GM19035 (cell line): ENCODE data around the gene MMP24.
"Not testable (repeated sequence)": the region's sequence is repeated elsewhere in the genome, so short reads cannot be mapped to it uniquely, and the experiment has no call there.

ENCODE experiments used
- ATAC-seq: cut with Tn5 transposase; IDR thresholded peaks from one replicate; pipeline ENCODE4 v1.9.1; 2021; ENCODE audit not compliant: unreplicated experiment

The MMP24 gene

GRCh38 chr20:35305682-35306556 is 79.4 kb downstream of the MMP24 start:
- no peak for ATAC-seq

GRCh38 chr20:35306931-35307517 is 80.5 kb downstream of the MMP24 start:
- no peak for ATAC-seq

DNA sequence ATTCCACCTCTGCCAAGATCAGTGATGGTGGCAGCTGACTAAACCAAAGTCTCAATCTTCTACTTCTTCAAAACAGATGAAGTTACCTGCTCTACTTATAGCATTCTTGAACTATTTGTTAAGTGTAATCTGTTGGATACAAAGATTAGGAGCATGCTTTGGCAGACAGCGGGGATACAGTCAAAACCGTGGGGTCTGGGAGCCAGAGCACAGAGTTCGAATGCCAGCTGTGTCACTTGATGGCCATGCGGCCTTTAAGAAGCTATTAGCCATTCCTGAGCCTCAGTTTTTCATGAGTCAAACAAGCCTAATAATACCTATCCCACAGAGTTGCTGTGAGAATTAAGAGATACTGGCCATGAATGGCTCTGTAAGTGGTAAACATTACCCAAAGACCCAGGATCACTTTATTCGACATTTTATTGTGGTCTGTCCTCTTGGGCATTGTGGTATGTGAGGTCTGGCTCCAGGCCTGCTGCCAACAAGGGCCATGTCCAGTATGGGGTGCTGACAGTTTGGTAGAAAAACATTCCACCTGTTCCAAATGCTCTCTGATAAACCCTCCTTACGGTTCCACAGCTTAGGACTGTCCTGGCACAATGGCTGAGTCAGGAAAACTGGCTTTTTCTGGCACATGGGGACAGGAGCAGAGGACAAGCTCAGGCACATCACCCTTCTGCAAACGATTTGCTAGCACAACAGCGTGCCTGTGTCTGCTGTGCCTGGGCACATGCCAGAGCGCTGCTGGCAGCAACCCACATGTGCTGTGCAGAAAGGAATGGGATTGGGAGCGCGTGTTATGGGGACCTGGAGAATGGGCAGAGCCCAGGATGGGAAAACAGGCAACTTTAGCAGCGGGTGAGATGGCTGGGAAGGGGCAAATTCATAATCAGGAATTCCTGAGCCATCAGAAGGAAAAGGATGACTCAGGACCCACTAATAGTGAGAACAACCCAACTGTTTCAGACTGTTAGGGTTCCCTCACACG is 81.5 kb downstream of the MMP24 start:
- no peak for ATAC-seq

GRCh38 chr20:35311409-35311808 is 84.9 kb downstream of the MMP24 start:
- no peak for ATAC-seq

DNA sequence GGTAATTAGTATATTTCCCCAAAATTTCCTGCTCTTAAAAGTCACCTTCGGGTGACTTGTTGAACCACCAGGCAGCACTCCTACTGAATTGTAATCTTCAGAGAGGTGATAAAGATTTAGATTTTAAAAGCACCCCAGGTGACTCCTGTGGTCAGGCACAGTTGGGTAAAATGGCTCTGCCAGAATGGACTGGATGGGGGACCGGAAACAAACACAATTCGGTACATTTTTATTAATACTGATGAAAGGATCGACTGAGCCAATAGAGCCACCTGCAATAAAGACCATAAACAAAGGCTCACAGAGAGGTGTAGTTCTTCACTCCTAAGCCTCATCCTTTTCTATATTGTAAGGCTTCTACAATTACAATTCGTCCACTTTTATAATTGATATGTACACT is 85.3 kb downstream of the MMP24 start:
- no peak for ATAC-seq

DNA sequence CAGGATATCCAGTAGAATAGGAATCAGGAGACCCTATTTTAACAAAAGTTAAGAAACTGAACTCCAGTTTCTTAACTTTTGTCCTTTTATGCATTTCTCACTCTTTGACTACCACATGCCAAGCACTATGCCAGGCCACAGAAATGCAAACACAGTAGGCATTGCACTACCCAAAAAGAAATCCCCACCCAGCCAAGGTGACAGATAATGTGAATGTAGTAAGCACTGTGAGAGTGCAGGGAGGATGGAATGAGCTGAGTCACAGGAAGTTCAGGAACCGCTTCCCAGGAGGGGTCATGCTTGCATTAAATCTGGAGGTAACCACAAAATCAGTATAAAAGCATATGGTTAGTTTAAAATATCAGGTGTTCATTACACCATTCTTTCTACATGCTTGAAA is 85.8 kb downstream of the MMP24 start:
- ATAC-seq: no peak

DNA sequence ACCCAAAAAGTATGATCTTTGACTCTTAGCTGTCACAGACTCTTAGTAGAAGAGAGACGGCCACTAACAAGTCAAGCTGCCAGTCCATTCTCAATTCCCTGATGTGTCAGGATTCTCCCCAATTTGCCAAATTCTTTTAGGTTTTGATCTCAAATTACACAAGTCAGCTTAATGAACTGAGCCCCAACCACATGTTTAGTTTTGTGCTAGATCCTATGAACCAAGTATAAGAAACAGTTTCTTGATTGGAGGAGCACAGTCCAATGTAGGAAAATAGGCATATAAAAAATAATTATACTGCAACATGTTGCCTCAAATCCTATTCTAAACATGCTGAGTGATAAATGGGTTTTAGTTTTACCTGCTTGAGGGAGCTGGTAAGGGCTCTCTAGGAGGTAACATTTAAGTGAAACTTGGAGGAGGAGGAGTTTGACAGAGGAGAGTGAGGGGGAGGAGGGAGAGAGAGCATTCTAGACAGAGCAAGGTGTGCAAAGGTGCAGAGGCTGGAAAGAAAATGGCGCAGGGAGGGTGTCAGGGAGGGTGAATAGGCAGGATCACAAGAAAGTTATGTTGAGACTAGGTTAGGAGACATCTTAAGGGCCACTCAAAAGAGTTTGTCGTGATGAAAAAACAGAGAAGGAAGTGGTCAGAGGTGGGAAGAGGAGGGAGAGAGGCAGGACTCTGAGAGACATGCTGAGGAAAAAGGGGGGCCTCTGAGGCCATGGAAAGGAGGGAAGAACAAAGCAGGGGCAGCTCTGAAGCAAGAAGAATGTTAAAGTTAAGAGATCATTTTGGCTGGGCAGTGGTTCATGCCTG is 88.5 kb downstream of the MMP24 start:
- ATAC-seq: no peak

DNA sequence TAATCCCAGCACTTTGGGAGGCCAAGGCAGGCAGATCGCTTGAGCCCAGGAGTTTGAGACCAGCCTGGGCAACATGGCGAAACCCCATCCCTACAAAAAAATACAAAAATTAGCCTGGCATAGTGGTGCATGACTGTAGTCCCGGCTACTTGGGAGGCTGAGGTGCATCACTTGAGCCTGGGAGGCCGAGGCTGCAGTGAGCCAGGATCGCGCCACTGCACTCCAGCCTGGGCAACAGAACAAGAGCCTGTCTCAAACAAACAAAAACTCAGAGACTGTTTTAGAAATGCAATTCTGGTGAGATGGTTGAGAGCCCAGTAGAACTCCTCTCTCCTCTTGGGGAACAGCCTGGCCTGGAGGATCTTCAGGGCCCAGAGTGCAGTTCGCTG is 89.1 kb downstream of the MMP24 start:
- ATAC-seq: not testable (repeated sequence)

DNA sequence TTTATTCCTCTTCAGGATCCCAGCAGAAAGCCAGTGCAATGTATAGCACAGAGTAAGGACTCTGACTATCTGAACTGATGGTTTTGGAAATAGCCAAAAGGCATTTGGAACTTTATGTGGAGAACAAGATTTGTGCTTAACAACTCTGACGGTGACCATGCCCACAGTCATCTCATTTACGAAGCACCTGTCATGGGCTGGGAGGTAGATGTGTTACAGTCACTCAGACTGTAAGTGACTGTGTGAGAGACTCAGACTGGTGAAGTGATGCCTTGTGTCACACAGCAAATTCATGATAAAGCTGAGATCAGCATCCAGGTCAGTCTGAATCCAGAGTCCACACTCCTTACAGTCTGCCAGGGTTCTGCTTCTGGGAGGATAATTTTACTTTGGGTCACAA is 89.6 kb downstream of the MMP24 start:
- ATAC-seq: no peak

DNA sequence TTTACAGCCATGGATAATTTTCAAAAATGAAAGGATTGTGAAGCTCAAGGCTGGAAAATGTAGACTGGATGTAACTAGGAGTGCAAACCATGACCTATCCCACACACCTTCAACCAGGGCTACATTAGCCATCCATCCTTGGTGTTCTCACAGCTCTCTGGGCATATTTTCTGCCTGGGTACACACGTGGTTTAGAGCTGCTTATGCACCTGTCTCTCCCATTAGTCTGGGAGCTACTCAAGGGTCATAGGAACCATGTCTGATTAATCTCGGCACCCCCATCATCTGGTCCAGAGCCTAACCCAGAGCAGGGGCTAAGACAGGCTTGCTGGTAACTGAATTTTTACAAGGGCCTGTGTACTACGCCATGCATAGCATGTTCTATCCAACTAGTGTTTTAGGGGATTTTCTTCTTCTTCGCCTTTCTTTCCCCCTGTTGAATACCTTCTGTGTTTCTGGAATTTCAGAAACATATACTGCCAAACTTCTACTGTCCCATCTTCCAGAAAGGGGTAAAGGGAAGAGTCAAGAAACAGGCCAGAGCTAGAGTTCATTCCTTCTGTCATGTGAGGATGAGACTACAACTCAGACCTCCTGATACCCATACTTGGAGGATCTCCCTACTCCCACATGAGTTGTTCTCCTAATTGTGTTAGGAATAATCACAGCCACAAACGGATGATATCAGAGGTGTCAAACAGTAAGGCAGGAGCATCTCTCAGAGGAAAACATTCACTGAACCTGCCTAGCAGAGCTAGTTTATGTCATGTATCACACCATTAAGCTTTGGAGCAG is 91.1 kb downstream of the MMP24 start:
- ATAC-seq: no peak

- ATAC-seq: no peak
Observed at GRCh38 chr20:35318502-35319157, 92.1 kb downstream of the MMP24 start.

GRCh38 chr20:35319192-35319870 is 92.8 kb downstream of the MMP24 start:
- ATAC-seq: no peak

DNA sequence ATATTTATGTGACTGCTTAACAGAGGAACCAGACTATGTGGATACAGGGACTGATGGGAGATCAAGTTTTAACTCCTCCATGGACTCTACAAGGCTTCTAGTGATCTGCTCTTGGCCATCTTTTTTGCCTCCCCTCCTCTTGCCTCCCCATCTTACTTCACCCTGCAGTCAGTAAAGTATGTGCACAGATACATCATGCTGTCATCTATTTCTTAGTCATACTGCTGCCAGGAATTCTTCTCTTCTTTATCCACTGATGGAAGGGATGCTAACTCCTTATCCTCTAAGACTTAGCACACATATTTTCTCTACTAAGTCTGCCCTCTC is 93.3 kb downstream of the MMP24 start:
- ATAC-seq: no peak

- ATAC-seq: no peak
Observed at GRCh38 chr20:35320396-35321126, 94.1 kb downstream of the MMP24 start.

DNA sequence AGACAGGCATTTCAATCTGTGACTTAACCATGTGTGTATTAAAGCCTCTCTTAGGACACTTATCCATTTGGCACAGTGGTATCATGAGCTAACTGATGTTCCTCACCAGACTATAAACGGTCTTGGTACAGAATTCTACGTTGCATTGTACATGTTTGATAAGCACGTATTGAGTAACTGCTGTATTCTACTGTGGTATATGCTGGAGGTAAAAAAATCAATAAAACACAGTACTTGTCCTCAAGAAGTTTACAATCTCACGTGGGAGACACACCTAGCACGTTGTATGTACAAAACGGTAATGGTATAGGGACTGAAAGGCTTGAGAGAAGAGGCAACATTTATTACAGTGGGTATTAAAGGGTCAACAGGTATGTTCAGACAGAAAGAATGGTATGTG is 98.9 kb downstream of the MMP24 start:
- no peak for ATAC-seq

DNA sequence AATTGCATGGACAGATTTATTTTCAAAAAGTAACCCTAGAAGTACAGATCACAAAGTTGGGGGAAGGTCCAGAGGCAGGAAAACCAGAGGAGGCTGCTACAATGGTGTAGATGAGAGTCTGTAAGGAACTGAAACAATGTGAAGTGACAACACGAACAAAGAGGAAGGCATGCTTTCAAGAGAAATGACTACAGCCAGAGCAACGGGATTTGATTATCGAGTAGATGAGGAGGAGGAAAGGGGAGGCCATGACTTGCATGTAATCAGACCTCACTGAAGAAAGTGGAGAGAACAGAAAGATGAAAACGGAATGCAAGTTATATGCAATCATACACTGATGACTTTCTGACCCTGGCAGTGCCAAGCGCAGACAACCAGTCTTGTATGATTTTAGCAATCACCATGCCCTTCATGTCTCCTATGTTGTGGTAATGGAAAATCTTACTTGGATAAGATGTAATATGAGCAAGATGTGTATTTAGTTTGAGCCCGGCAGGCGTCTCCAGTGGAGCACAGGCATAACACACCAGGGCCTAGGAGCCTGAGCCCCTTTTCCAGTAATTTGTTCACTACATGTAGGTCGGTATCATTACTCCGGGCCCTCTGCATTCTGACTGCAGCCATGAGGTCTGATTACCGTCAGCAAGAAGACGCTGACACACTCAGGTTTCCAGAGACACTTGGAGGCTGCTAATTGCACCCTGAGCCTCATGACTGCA is 99.7 kb downstream of the MMP24 start:
- no peak for ATAC-seq
